ENCODE measurements around the gene SCPEP1. TPM values are rescaled to one million over a fixed set of nuclear protein-coding genes. Genes with fewer than 3 reads are reported as not detected.

SCPEP1 gene
- total RNA-seq, 1 experiment from 2014 or later: 17.6 TPM

DNA sequence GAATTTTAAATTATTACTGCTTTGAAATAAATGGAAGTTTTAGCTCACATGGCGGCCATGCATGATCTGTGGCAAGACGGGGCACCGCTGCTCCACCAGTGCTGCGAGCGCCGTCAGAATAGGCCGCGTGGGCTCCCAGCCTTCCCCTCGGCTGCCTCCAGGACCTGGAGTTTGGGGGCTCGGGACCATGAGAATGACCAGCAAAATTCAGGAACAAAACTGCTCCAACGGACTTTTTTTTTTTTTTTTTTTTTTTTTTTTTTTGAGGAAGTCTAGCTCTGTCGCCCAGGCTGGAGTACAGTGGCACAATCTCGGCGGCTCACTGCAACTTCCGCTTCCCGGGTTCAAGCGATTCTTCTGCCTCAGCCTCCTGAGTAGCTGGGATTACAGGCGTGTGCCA lies 68.8 kb downstream of the SCPEP1 start:
- no peak for TF ChIP-seq CTCF (IDR thresholded peaks at IDR 0.05; ENCODE audit: unreplicated experiment)
- peaks cover 3% of the 10 kb centered on the region for H3K9me3 Mint-ChIP-seq (ENCODE audit: low read depth, unreplicated experiment)

GRCh38 chr17:57048096-57048495 lies 70.2 kb downstream of the SCPEP1 start:
- no peak overlapping the region for H3K4me3 Mint-ChIP-seq (ENCODE audit: low read depth, unreplicated experiment)
- peaks cover 38% of the 10 kb centered on the region for H3K27me3 Mint-ChIP-seq (ENCODE audit: unreplicated experiment)
- H3K36me3 Mint-ChIP-seq (ENCODE audit: insufficient read depth, unreplicated experiment): peaks cover 11% of the 10 kb centered on the region
- CTCF ChIA-PET: interaction anchor here (0.5 to 0.7 kb wide), 2 partner anchors 251 to 1515 kb away, joined by 3 read pairs; no protein-coding TSS in a partner anchor
- intact Hi-C loops (cut with micrococcal nuclease; ENCODE audit: unreplicated experiment): no loop called here
- peaks cover 8% of the 10 kb centered on the region for H3K4me1 Mint-ChIP-seq (ENCODE audit: low read depth, unreplicated experiment)
- no peak for DNase-seq
- H3K27ac Mint-ChIP-seq (ENCODE audit: unreplicated experiment): no peak overlapping the region
- TF ChIP-seq CTCF (IDR thresholded peaks at IDR 0.05; ENCODE audit: unreplicated experiment): no peak
- no peaks in the 10 kb centered on the region for H3K9me3 Mint-ChIP-seq (ENCODE audit: low read depth, unreplicated experiment)
- no TSS peak for BruUV-seq (replicated peaks)

More for the DNA sequence above, 68.8 kb downstream of the SCPEP1 start:
- no TSS peak for BruUV-seq (replicated peaks)
- H3K27me3 Mint-ChIP-seq (ENCODE audit: unreplicated experiment): peaks cover 47% of the 10 kb centered on the region
- no peak for DNase-seq
- CTCF ChIA-PET: interaction anchor here (1.1 kb wide), 1 partner anchor 10 kb away, joined by 3 read pairs; no protein-coding TSS in a partner anchor
- peak overlapping the region; percentile 87 for H3K4me3 Mint-ChIP-seq (ENCODE audit: low read depth, unreplicated experiment)
- peaks cover 11% of the 10 kb centered on the region for H3K36me3 Mint-ChIP-seq (ENCODE audit: insufficient read depth, unreplicated experiment)
- H3K4me1 Mint-ChIP-seq (ENCODE audit: low read depth, unreplicated experiment): peaks cover 8% of the 10 kb centered on the region
- intact Hi-C loops (cut with micrococcal nuclease; ENCODE audit: unreplicated experiment): no loop called here
- no peak overlapping the region for H3K27ac Mint-ChIP-seq (ENCODE audit: unreplicated experiment)

DNA sequence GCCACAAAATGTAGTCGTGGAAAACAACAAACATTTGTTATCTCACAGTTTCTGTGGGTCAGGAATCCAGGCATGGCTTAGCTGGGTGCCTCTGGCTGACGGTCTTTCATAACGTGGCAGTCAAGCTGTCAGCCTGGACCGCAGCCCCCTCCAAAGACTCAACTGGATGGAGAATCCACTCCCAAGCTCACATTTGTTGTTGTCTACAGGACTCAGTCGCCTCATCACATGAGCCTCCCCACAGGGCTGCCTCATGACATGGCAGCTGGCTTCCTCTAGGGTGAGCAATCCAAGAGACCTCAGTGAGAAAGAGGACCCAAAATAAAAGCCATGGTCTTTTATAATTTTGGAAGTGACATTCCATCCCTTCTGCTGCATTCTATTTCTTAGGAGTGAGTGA lies 72.4 kb downstream of the SCPEP1 start:
- DNase-seq: no peak
- TF ChIP-seq CTCF (IDR thresholded peaks at IDR 0.05; ENCODE audit: unreplicated experiment): no peak

GRCh38 chr17:57051886-57052361 lies 74.0 kb downstream of the SCPEP1 start:
- intact Hi-C loops (cut with micrococcal nuclease; ENCODE audit: unreplicated experiment): no loop called here
- no peak overlapping the region for H3K4me3 Mint-ChIP-seq (ENCODE audit: low read depth, unreplicated experiment)
- no peak overlapping the region for H3K27ac Mint-ChIP-seq (ENCODE audit: unreplicated experiment)
- no peaks in the 10 kb centered on the region for H3K9me3 Mint-ChIP-seq (ENCODE audit: low read depth, unreplicated experiment)
- no TSS peak for BruUV-seq (replicated peaks)
- peaks cover 9% of the 10 kb centered on the region for H3K4me1 Mint-ChIP-seq (ENCODE audit: low read depth, unreplicated experiment)
- H3K27me3 Mint-ChIP-seq (ENCODE audit: unreplicated experiment): peaks cover 11% of the 10 kb centered on the region
- CTCF ChIA-PET: no interaction called here
- no peak for TF ChIP-seq CTCF (IDR thresholded peaks at IDR 0.05; ENCODE audit: unreplicated experiment)
- H3K36me3 Mint-ChIP-seq (ENCODE audit: insufficient read depth, unreplicated experiment): no peaks in the 10 kb centered on the region
- DNase-seq: no peak

More for the DNA sequence above, 72.4 kb downstream of the SCPEP1 start:
- Mint-ChIP-seq H3K36me3 (ENCODE audit: insufficient read depth, unreplicated experiment) (peaks cover 11% of the 10 kb centered on the region), H3K4me1 (ENCODE audit: low read depth, unreplicated experiment) (peaks cover 16% of the 10 kb centered on the region), H3K27me3 (ENCODE audit: unreplicated experiment) (peaks cover 27% of the 10 kb centered on the region), H3K9me3 (ENCODE audit: low read depth, unreplicated experiment) (no peaks in the 10 kb centered on the region), H3K27ac (ENCODE audit: unreplicated experiment) (no peak overlapping the region), H3K4me3 (ENCODE audit: low read depth, unreplicated experiment) (no peak overlapping the region)
- intact Hi-C loops (cut with micrococcal nuclease; ENCODE audit: unreplicated experiment): no loop called here
- no TSS peak for BruUV-seq (replicated peaks)
- CTCF ChIA-PET: no interaction called here

Other genes with a start within 250 kb of the SCPEP1 start
- gene C17orf67, start 144.2 kb upstream of the SCPEP1 start, total RNA-seq (2022): 4.6 and 5.9 TPM in 2 replicates
- gene DGKE, start 144.0 kb upstream of the SCPEP1 start, total RNA-seq (2022): 10.0 and 12.5 TPM in 2 replicates
- gene TRIM25, start 64.1 kb upstream of the SCPEP1 start, total RNA-seq (2022): 107 and 144 TPM in 2 replicates
- 13.4 and 13.5 TPM in 2 replicates for gene COIL, start 17.1 kb upstream of the SCPEP1 start, total RNA-seq (2022)
- 41.4 and 48.4 TPM in 2 replicates for gene AKAP1, start 107.1 kb downstream of the SCPEP1 start, total RNA-seq (2022)

All from Calu3 (cell line).